HCT116 (cell line): ENCODE results near the gene COMMD3. TPM values are rescaled to one million over a fixed set of nuclear protein-coding genes. Genes with fewer than 3 reads are reported as not detected.

Source experiments
- ATAC-seq: fragments of 200-7000 bp; cut with Tn5 transposase; 2 replicates; pipeline ENCODE4 v1.9.1; 2020; ENCODE audit warnings: mild to moderate bottlenecking, moderate library complexity
- BruUV-seq: library from RNA; stranded (reverse); fragments of 400-500 nt; replicated peaks from 2 replicates; lab custom pipeline; 2021; lab: Mats Ljungman, UMichigan
- CTCF ChIA-PET: fragments of 300-600 bp; sonication (Branson Sonifier 250); formaldehyde crosslinking; loops from one replicate; lab custom pipeline; 2021; ENCODE audit warnings: antibody characterized with exemption; lab: Charles Lee
- POLR2A ChIA-PET: fragments of 300-600, 350-600 bp; sonication (Branson Sonifier 250); formaldehyde crosslinking; loops from one replicate; lab custom pipeline; 2021; ENCODE audit warnings: antibody characterized with exemption; lab: Charles Lee
- RAD21 ChIA-PET, 2 experiments: fragments of 300-600 bp; sonication (Branson Sonifier 250); formaldehyde crosslinking; loops; one replicate each; lab custom pipeline; 2023; ENCODE audit warnings: low total read pairs in 2 of 2; ENCODE audit not compliant: uncharacterized antibody in 2 of 2, unreplicated experiment in 2 of 2, low non-redundant PET in 1 of 2; lab: Charles Lee
- DNase-seq: peaks from one replicate; pipeline ENCODE4 v3.0.0-alpha.2; 2010; ENCODE audit warnings: low read depth, low spot score
- H2AFZ ChIP-seq: fragments of 200-600 bp; shearing (Covaris generic), sonication (generic); 2 replicates; pipeline ENCODE4 v1.6.1; 2017; ENCODE audit warnings: low read depth, mixed run types, mixed read lengths, antibody characterized with exemption, low read length; ENCODE audit not compliant: poor library complexity, severe bottlenecking
- H3K27ac ChIP-seq: 2 replicates; pipeline ENCODE4 v1.5.1; 2012; ENCODE audit warnings: low read depth, low read length
- H3K27me3 ChIP-seq: fragments of 200-600 bp; sonication (generic); 2 replicates; pipeline ENCODE4 v1.6.1; 2016; ENCODE audit warnings: mixed run types, low read length, mixed read lengths; ENCODE audit not compliant: insufficient read depth
- H3K36me3 ChIP-seq, 2 experiments: fragments of 200-500 bp in 1 of 2; fragments of 200-600 bp in 1 of 2; sonication (Bioruptor generic) in 1 of 2; sonication (generic) in 1 of 2; 2 replicates each; pipeline versions ENCODE4 v1.5.1 to v1.6.1; 2014 to 2016; ENCODE audit warnings: low read length in 2 of 2, inconsistent platforms in 1 of 2, mixed read lengths in 1 of 2, mixed run types in 1 of 2; ENCODE audit not compliant: insufficient read depth in 2 of 2, control insufficient read depth in 1 of 2
- H3K4me1 ChIP-seq, 2 experiments: fragments of 200-600 bp in 1 of 2; sonication (generic) in 1 of 2; 2 replicates each; pipeline versions ENCODE4 v1.5.1 to v1.6.1; 2012 to 2017; ENCODE audit warnings: low read length in 2 of 2, inconsistent platforms in 1 of 2, mild to moderate bottlenecking in 1 of 2, mixed read lengths in 1 of 2, mixed run types in 1 of 2, moderate library complexity in 1 of 2; ENCODE audit not compliant: insufficient read depth in 2 of 2, control insufficient read depth in 1 of 2
- H3K4me2 ChIP-seq: fragments of 200-600 bp; sonication (generic); 2 replicates; pipeline ENCODE4 v1.6.1; 2017; ENCODE audit warnings: mixed run types, low read length, mixed read lengths
- H3K4me3 ChIP-seq, 2 experiments: fragments of 200-600 bp in 1 of 2; sonication (generic) in 1 of 2; replicated peaks in 1 of 2; 2 replicates each; pipeline ENCODE4 v1.5.1; 2011 to 2016; ENCODE audit warnings: low read length in 2 of 2, control low read depth in 1 of 2, low read depth in 1 of 2, mild to moderate bottlenecking in 1 of 2, mixed read lengths in 1 of 2, mixed run types in 1 of 2
- H3K79me2 ChIP-seq: fragments of 200-600 bp; sonication (generic); 2 replicates; pipeline ENCODE4 v1.6.1; 2017; ENCODE audit warnings: mild to moderate bottlenecking, mixed run types, low read length, moderate library complexity, mixed read lengths; ENCODE audit not compliant: insufficient read depth
- H3K9ac ChIP-seq: fragments of 200-600 bp; sonication (generic); 2 replicates; pipeline ENCODE4 v1.6.1; 2016; ENCODE audit warnings: low read length, mixed read lengths
- H3K9me2 ChIP-seq: fragments of 200-600 bp; sonication (generic), shearing (Covaris generic); 2 replicates; pipeline ENCODE4 v1.6.1; 2017; ENCODE audit warnings: mixed run types, mild to moderate bottlenecking, moderate library complexity; ENCODE audit not compliant: insufficient read depth
- H3K9me3 ChIP-seq, 2 experiments: fragments of 200-500 bp in 1 of 2; fragments of 200-600 bp in 1 of 2; sonication (Bioruptor generic) in 1 of 2; sonication (generic) in 1 of 2; 2 replicates each; pipeline ENCODE4 v1.6.1; 2014 to 2017; ENCODE audit warnings: low read length in 2 of 2, mixed read lengths in 2 of 2, inconsistent platforms in 1 of 2, low read depth in 1 of 2, mild to moderate bottlenecking in 1 of 2, mixed run types in 1 of 2, moderate library complexity in 1 of 2; ENCODE audit not compliant: control insufficient read depth in 1 of 2, insufficient read depth in 1 of 2
- H4K20me1 ChIP-seq: fragments of 200-600 bp; sonication (generic), shearing (Covaris generic); 2 replicates; pipeline ENCODE4 v1.6.1; 2017; ENCODE audit warnings: mixed run types, mild to moderate bottlenecking, moderate library complexity; ENCODE audit not compliant: insufficient read depth
- JUND ChIP-seq: IDR thresholded peaks from 2 replicates; pipeline ENCODE4 v1.6.1; 2012
- RAD21 ChIP-seq: IDR thresholded peaks from 2 replicates; pipeline ENCODE4 v1.6.1; 2012; ENCODE audit warnings: low read depth, mild to moderate bottlenecking
- TCF7L2 ChIP-seq: IDR thresholded peaks from 2 replicates; pipeline ENCODE4 v1.7.0; 2011; ENCODE audit warnings: borderline replicate concordance, inconsistent platforms; ENCODE audit not compliant: insufficient read depth, insufficient read length; ENCODE audit errors: extremely low read depth
- YY1 ChIP-seq: IDR thresholded peaks from 2 replicates; pipeline ENCODE4 v1.6.1; 2011; ENCODE audit warnings: low read length, low read depth, moderate library complexity, mild to moderate bottlenecking; ENCODE audit not compliant: insufficient replicate concordance; ENCODE audit errors: extremely low read depth
- ZFX ChIP-seq: fragments of 450-650 bp; IDR thresholded peaks from 2 replicates; pipeline ENCODE4 v1.6.1; 2017
- ZNF274 ChIP-seq: fragments of 200-500 bp; sonication (Bioruptor generic); IDR thresholded peaks from 2 replicates; pipeline ENCODE4 v1.6.1; 2014; ENCODE audit warnings: mild to moderate bottlenecking, low read depth, low read length, inconsistent platforms
- intact Hi-C: fragments of 100-400 bp; cut with micrococcal nuclease; formaldehyde crosslinking; loops from 2 replicates; pipeline ENCODE4 v1.10.0; 2022
- total RNA-seq: library from RNA; stranded (reverse); gene quantifications from one replicate; pipeline ENCODE4 v1.2.1, GENCODE V29; 2021; ENCODE audit not compliant: unreplicated experiment
- TF ChIP-seq, protein P1 (sequence below): IDR thresholded peaks from 2 replicates; pipeline ENCODE4 v1.6.1; 2012
- TF ChIP-seq, protein P2 (sequence below), 3 experiments: fragments of 200-600 bp in 1 of 3; sonication (generic) in 1 of 3; IDR thresholded peaks in 2 of 3; conservative IDR thresholded peaks in 1 of 3; 2 replicates each; pipeline ENCODE4 v1.5.1; 2012 to 2017; ENCODE audit warnings: low read depth in 2 of 3, low read length in 2 of 3, antibody characterized with exemption in 1 of 3, borderline replicate concordance in 1 of 3, control low read depth in 1 of 3, mild to moderate bottlenecking in 1 of 3, mixed read lengths in 1 of 3, mixed run types in 1 of 3, moderate library complexity in 1 of 3; ENCODE audit not compliant: insufficient read depth in 1 of 3
- TF ChIP-seq, protein P3 (sequence below): IDR thresholded peaks from 2 replicates; pipeline ENCODE4 v1.6.1; 2012

The COMMD3 gene
- total RNA-seq, 1 experiment from 2014 or later: 43.0 TPM

DNA sequence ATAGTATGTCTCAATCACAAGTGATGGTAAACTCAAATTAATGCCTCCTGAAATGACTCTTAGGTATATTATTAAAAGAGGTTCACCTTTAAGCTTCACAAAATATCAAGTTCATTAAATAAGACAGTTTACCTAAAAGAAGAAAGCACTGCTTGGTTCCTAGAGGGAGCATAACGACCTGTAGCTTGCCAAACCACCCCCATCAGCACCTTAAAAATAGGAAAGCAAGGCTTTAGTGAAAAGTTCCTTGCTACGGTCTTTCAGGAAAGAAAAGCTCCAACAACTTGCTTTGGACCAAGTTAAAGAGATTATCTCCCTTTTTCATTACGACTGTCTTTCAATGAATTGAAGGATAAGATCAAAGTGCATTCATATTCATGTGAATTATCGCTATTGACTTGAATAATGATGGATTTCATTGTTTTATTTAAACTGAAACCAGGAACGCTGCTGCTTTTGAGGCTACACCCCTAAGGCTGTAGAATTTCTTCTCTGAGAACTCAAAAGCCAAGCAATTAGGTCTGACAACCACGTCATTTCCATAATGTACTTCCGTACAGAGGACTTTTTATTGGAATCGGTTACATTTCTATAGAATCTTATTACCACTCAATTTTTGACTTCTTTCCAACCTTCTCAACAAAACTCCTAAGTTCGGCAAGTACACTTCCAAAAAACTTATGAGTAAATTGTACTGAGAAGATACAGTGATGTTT, 22.2 kb downstream of the COMMD3 start:
- Histone ChIP-seq H4K20me1 (no peaks in the 10 kb centered on the region), H2AFZ (no peak overlapping the region), H3K9ac (no peak overlapping the region), H3K9me3 (no peaks in the 10 kb centered on the region), H3K36me3 (no peaks in the 10 kb centered on the region), H3K79me2 (no peaks in the 10 kb centered on the region), H3K4me3 (no peak overlapping the region), H3K9me2 (no peaks in the 10 kb centered on the region), H3K27ac (no peak overlapping the region), H3K4me1 (peaks cover 3 to 16% of the 10 kb centered on the region in 2 experiments; a peak in 2 of 4 replicates), H3K4me2 (no peak overlapping the region), H3K27me3 (peaks cover 11% of the 10 kb centered on the region; the same call in 1 of the 2 replicates)
- ChIA-PET RAD21 (interaction anchor here in 1 of 2 experiments (0.6 kb wide), 1 partner anchor 817 kb away, joined by 3 read pairs; no protein-coding TSS in a partner anchor), POLR2A (no interaction called here), CTCF (no interaction called here)
- no TSS peak for BruUV-seq
- no peak for TF ChIP-seq RAD21
- TF ChIP-seq YY1: no peak
- TF ChIP-seq, protein P1, sequence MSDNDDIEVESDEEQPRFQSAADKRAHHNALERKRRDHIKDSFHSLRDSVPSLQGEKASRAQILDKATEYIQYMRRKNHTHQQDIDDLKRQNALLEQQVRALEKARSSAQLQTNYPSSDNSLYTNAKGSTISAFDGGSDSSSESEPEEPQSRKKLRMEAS: no peak
- no peak for TF ChIP-seq ZFX
- TF ChIP-seq JUND: no peak
- TF ChIP-seq ZNF274: no peak
- no peak for TF ChIP-seq TCF7L2
- TF ChIP-seq, protein P2, sequence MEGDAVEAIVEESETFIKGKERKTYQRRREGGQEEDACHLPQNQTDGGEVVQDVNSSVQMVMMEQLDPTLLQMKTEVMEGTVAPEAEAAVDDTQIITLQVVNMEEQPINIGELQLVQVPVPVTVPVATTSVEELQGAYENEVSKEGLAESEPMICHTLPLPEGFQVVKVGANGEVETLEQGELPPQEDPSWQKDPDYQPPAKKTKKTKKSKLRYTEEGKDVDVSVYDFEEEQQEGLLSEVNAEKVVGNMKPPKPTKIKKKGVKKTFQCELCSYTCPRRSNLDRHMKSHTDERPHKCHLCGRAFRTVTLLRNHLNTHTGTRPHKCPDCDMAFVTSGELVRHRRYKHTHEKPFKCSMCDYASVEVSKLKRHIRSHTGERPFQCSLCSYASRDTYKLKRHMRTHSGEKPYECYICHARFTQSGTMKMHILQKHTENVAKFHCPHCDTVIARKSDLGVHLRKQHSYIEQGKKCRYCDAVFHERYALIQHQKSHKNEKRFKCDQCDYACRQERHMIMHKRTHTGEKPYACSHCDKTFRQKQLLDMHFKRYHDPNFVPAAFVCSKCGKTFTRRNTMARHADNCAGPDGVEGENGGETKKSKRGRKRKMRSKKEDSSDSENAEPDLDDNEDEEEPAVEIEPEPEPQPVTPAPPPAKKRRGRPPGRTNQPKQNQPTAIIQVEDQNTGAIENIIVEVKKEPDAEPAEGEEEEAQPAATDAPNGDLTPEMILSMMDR (IDR thresholded peaks at IDR 0.05 in 2 of 3, conservative IDR thresholded peaks at IDR 0.05 in 1 of 3; ENCODE audit: borderline replicate concordance in 1 of 3, insufficient read depth in 1 of 3, low read depth in 2 of 3, low read length in 2 of 3): no peak
- TF ChIP-seq, protein P3, sequence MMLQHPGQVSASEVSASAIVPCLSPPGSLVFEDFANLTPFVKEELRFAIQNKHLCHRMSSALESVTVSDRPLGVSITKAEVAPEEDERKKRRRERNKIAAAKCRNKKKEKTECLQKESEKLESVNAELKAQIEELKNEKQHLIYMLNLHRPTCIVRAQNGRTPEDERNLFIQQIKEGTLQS: no peak
- no peak for ATAC-seq
- intact Hi-C loops: no loop called here
- no peak for DNase-seq
